GM18519 (cell line): ENCODE measurements around the gene ITPK1.

Experiments
- ATAC-seq: cut with Tn5 transposase; IDR thresholded peaks from one replicate; pipeline ENCODE4 v1.9.1; 2021; ENCODE audit warnings: mild to moderate bottlenecking, moderate library complexity; ENCODE audit not compliant: unreplicated experiment, low FRiP score

The ITPK1 gene

GRCh38 chr14:92978229-92979021 is 137.3 kb downstream of the ITPK1 start:
- ATAC-seq = no peak

GRCh38 chr14:92976268-92976667 is 139.5 kb downstream of the ITPK1 start:
- ATAC-seq = no peak

- ATAC-seq = no peak
Observed at GRCh38 chr14:92974541-92975345, 141.0 kb downstream of the ITPK1 start.

DNA sequence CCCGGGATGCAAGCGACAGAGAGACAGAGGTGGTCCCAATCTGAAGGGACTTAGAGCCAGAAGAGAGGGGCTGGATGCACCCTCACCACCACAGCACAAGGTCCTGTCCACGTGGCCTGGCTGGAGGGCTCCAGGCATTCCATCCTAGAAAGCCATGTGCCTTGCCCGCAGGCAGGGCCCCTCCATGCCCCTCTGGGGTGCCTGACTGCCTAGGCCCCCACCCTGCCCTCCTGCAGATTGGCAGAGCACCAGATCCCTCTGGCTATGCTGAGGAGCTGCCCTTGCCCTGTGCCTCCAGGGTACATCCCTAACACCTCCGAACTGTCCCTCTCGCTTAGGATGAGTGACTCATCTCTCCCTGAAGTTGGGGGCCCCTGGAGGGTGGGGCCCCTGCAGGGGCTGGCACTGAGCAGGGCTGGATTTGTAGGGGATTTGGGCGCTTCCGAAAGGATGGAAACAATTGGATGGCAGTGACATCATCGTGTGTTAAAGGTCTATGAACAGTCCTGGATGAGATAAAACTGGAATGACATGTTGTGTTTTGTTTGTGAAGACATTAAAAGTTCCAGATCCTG is 141.8 kb downstream of the ITPK1 start:
- no peak for ATAC-seq

DNA sequence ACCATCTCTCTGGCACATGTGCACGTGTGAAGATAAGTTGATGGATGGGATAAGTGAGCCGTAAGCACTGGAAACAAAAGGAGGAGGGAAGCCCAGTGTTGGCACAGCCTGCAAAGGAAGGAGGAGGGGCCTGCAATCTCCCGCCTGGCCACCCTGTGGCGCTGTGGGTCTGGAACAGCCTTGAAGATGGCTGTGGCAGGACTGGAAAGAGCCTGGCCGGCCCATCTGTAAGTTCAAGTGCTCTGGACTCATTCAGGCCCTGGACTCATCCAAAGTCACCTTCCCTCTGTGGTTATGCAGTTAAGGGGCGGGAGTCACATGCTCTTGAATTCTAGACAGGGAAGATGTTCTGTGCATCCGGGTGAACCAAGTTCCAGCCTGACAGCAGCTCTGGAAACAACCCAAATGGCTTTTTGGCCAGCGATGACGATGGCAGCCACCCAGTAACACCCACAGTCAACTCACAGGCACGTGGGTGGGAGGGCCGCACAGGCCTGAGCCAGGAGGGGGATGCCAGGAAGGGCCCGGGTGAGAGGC is 142.4 kb downstream of the ITPK1 start:
- no peak for ATAC-seq

GRCh38 chr14:92971601-92972180 is 144.0 kb downstream of the ITPK1 start:
- ATAC-seq = no peak

DNA sequence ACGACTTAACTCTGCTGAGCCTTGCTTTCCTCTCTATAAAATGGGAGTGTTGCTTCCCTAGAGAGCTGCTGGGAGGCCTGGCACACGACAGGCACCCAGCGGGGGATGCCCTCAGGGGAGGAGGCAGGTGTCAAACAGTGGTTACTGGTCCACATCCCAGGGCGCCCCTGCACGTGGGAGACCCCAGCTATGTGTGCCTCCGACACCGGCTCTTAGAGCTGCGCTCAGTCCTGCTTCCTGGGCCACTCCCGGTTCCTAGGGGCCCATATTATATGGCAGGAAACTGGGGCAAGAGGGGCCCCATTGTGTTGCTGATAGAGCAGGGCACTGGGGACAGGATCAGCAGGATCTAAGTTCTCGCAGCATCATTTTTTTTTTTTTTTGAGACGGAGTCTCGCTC is 145.5 kb downstream of the ITPK1 start:
- no peak for ATAC-seq

GRCh38 chr14:92969871-92970270 is 145.9 kb downstream of the ITPK1 start:
- ATAC-seq = no peak

DNA sequence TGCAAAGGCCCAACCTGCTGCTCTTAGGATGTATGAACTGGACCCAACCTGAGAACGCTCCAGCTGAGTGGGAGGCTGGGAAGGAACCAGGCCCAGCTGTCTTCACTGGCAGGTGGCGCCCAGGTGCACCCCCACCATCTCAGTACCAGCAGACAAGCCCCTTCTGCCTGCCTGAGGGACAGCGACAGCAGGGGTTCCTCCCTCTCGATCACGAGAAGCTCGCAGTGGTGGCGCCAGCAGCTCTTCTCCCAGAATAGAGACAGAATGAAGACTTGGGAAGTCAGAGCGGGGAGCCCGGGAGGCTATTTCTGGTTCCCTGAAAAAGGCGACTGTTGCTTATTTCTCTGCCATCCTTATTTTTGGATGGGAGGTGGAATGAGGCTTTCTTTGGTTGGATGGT is 146.3 kb downstream of the ITPK1 start:
- ATAC-seq = no peak

DNA sequence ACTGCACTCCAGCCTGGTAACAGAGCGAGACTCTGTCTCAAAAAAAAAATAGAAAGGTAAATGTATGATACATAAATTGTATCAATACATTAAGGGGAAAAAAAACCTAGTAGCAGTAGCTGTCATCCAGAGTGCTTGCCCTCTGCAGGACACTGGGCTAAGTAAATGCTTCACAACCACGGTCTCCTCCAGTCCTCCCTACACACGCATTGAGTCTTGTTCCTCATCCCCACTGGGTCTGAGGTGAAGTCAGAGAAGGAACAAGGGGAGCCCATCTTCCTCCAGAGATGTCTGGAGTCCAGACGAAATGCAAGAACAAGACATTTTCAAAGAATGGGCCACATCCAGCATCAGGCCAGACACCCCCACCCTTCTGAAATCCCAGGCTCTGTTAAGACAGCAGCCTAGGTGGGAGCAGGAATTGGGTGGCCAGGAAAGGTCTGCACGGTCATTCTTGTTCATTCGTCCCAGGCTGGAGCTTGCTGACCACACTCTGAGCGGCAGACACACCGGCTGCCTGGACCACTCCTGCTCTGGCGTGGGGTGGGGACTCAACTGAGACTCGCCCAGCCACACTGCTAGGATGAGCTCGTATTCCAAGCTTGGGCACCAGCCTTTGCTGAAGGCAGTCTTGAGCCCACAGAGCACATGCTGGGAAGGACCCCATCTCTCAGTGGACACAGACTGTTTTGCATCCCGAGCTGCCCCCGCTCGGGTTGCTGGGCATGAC is 147.3 kb downstream of the ITPK1 start:
- ATAC-seq = no peak

GRCh38 chr14:92967346-92967926 is 148.3 kb downstream of the ITPK1 start:
- ATAC-seq = no peak

DNA sequence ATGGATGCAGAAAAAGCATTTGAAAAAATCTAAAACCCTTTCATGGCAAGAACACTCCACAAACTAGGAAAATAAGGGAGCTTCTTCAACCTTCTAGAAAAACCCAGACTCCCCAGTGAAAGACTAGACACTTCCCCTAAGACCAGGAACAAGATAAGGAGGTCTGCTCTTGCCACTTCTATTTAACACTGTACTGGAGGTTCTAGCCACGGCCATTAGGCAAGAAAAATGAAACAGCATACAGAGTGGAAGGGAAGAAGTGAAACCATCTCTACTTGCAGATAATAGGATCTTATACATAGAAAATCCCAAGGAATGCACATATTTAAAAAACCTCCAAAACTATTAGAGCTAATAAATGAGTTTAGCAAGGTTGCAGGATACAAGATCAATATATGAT is 150.4 kb downstream of the ITPK1 start:
- ATAC-seq = no peak

DNA sequence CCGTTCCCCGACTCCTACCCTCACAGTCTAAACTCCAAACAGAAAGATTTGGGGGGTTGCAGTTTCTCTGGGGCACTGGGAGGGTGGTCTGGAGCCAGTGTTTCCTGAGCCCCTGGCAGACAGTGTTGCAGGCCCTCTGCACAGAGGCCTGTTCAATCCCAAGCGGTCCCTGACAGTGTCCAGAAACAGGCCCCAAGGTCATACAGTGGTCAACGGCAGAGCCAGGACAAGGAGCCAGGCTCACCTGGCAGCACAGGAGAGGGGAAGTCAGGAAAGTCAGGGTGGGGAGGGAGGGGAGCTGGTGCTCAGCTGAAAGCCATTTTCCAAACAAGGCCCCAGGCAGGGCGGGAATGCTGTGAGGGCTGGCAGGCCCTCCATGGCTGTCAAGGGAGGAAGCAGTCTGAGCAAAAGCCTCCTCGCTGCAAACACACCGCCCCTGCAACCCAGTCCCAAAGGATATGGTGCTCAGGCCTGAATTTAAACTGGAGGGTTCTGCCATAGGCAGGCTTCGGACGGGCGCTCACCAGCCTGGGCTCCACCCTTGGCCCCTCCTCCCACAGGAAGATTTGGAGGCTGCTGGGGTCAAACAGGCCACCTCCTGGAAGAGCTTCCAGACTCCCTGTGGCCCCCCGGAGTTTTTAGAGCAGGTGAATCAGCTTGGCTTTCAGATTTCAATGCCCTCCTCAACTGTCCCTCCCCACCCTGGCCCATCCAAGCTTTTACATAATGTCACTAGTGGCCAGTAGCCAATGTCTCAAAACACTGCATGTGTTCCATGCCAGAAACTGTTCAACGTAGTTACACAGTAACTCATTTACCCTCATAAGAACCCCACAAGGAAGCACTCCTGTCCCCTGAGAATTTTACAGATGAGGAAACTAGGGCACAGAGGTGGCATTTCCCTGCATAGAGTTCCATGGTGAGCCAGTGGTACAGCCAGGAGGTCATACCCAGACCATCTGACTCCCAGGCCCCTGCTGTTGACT is 151.3 kb downstream of the ITPK1 start:
- no peak for ATAC-seq

- no peak for ATAC-seq
Observed at GRCh38 chr14:92963301-92964123, 152.2 kb downstream of the ITPK1 start.

GRCh38 chr14:92962831-92963095 is 153.0 kb downstream of the ITPK1 start:
- ATAC-seq = no peak

DNA sequence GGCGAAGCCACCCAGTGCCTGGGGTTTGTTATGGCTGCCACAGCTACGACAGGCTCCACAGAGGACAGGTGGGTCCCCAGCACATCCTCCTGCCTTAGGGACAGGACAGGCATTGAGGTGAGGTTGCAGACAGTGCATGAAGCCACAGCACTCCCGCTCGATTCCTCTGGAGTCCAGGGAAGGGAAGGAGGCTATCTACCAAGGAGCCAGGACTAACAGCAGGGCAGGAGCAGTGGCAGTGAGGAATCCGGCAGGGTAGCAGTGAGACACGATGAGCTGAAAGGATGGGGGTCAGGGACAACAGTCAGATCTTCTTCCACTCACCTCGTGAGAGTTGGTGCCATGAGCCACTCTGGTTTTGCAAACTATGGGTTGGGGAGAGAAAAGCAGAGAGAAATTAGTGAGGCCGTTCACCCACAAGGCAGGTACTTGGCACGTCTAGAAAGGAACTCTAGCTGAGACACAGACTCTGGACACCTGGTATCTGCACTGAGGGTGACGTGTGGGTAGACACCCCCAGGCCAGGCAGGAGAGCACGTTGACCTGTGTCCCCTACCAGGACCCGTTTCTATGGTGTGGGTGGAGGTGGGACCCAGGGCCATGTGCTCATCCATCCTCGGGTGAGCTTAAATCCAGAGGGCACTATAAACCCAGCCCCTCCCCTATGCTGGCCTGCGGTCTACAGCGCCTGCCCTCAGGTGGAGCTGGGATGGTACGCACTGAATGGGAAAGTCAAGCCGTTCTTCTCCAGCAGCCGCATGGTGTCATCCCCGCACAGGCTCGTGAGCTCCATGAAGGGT is 153.5 kb downstream of the ITPK1 start:
- ATAC-seq = no peak

DNA sequence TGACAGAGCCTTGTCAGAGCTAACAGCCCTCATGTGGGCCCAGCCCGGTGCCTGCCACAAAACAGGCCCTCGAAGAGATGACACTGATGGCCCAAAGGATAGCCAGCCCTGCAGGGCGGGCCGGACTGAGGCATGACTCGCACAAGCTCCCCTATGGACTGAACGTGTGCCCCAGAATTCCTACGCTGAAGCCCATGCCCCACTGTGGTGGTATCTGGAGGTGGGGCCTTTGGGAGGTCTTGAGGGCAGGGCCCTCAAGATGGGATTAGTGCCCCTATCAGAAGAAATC is 154.2 kb downstream of the ITPK1 start:
- ATAC-seq = no peak
